ENCODE data around the gene KRT73.

DNA sequence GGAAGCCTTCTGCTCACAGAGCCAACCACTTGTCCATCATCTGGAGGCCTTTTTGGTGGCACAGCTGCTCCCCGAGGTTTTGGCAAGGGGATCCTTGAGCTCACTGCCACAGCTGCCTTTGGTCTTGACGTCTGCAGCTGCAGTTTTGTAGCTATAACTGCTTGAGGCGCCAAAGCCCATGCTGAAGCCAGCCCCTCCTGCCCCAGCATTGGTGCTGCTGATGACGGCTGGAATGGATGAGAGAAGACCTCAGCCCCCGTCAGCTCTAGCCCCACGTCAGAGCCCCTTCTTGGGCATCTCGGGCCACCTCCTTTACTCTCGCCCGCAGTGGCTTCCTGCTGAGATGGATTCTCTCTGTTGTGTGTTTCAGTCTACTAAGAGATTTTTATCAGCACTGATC lies 32.4 kb downstream of the KRT73 start:
- no peak for TF ChIP-seq GABPA (IDR thresholded peaks at IDR 0.05 in 1 of 2, conservative IDR thresholded peaks at IDR 0.05 in 1 of 2)
- TF ChIP-seq, protein P1, sequence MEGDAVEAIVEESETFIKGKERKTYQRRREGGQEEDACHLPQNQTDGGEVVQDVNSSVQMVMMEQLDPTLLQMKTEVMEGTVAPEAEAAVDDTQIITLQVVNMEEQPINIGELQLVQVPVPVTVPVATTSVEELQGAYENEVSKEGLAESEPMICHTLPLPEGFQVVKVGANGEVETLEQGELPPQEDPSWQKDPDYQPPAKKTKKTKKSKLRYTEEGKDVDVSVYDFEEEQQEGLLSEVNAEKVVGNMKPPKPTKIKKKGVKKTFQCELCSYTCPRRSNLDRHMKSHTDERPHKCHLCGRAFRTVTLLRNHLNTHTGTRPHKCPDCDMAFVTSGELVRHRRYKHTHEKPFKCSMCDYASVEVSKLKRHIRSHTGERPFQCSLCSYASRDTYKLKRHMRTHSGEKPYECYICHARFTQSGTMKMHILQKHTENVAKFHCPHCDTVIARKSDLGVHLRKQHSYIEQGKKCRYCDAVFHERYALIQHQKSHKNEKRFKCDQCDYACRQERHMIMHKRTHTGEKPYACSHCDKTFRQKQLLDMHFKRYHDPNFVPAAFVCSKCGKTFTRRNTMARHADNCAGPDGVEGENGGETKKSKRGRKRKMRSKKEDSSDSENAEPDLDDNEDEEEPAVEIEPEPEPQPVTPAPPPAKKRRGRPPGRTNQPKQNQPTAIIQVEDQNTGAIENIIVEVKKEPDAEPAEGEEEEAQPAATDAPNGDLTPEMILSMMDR (IDR thresholded peaks at IDR 0.05; ENCODE audit: low read depth, low read length, missing input control), result no peak
- TF ChIP-seq YY1 (IDR thresholded peaks at IDR 0.05), result no peak
- TF ChIP-seq, protein P2, sequence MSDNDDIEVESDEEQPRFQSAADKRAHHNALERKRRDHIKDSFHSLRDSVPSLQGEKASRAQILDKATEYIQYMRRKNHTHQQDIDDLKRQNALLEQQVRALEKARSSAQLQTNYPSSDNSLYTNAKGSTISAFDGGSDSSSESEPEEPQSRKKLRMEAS (IDR thresholded peaks at IDR 0.05), result no peak
- TF ChIP-seq, protein P3, sequence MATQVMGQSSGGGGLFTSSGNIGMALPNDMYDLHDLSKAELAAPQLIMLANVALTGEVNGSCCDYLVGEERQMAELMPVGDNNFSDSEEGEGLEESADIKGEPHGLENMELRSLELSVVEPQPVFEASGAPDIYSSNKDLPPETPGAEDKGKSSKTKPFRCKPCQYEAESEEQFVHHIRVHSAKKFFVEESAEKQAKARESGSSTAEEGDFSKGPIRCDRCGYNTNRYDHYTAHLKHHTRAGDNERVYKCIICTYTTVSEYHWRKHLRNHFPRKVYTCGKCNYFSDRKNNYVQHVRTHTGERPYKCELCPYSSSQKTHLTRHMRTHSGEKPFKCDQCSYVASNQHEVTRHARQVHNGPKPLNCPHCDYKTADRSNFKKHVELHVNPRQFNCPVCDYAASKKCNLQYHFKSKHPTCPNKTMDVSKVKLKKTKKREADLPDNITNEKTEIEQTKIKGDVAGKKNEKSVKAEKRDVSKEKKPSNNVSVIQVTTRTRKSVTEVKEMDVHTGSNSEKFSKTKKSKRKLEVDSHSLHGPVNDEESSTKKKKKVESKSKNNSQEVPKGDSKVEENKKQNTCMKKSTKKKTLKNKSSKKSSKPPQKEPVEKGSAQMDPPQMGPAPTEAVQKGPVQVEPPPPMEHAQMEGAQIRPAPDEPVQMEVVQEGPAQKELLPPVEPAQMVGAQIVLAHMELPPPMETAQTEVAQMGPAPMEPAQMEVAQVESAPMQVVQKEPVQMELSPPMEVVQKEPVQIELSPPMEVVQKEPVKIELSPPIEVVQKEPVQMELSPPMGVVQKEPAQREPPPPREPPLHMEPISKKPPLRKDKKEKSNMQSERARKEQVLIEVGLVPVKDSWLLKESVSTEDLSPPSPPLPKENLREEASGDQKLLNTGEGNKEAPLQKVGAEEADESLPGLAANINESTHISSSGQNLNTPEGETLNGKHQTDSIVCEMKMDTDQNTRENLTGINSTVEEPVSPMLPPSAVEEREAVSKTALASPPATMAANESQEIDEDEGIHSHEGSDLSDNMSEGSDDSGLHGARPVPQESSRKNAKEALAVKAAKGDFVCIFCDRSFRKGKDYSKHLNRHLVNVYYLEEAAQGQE (IDR thresholded peaks at IDR 0.05), result no peak
- TF ChIP-seq TAF1 (conservative IDR thresholded peaks at IDR 0.05), result no peak
- TF ChIP-seq RAD21 (IDR thresholded peaks at IDR 0.05), result no peak
- no peak for TF ChIP-seq FOXA1 (IDR thresholded peaks at IDR 0.05)
